Muscle layer of duodenum (tissue), 2 donors: ENCODE data around the gene RSAD2.

Experiments used
- H3K27ac ChIP-seq: one replicate; pipeline ENCODE4 v1.7.0; 2013; ENCODE audit warnings: mild to moderate bottlenecking, low read length
- H3K27me3 ChIP-seq: one replicate; pipeline ENCODE4 v1.7.0; 2013; ENCODE audit warnings: low read depth, mild to moderate bottlenecking, control low read depth, low read length
- H3K36me3 ChIP-seq, 2 donors: one replicate each; pipeline ENCODE4 v1.7.0; 2013; ENCODE audit warnings: low read length in 2 of 2, control low read depth in 1 of 2, mild to moderate bottlenecking in 1 of 2; ENCODE audit not compliant: insufficient read depth in 2 of 2, control insufficient read depth in 1 of 2
- H3K4me1 ChIP-seq, 2 donors: one replicate each; pipeline ENCODE4 v1.7.0; 2013; ENCODE audit warnings: low read length in 2 of 2, mild to moderate bottlenecking in 2 of 2, control low read depth in 1 of 2, moderate library complexity in 1 of 2; ENCODE audit not compliant: insufficient read depth in 2 of 2, control insufficient read depth in 1 of 2
- H3K4me3 ChIP-seq, 2 donors: one replicate each; pipeline ENCODE4 v1.7.0; 2013; ENCODE audit warnings: low read length in 2 of 2, low read depth in 1 of 2, mild to moderate bottlenecking in 1 of 2
- H3K9me3 ChIP-seq, 2 donors: one replicate each; pipeline ENCODE4 v1.7.0; 2013; ENCODE audit warnings: low read length in 2 of 2, control low read depth in 1 of 2, mild to moderate bottlenecking in 1 of 2; ENCODE audit not compliant: control insufficient read depth in 1 of 2
- donor health status: healthy.

RSAD2 gene

GRCh38 chr2:6919901-6920742, 42.5 kb downstream of the RSAD2 start:
- Histone ChIP-seq H3K4me1 (peaks cover 0 to 19% of the 10 kb centered on the region in 2 donors), H3K27me3 (no peaks in the 10 kb centered on the region), H3K36me3 (no peaks in the 10 kb centered on the region), H3K27ac (no peak overlapping the region), H3K9me3 (no peaks in the 10 kb centered on the region), H3K4me3 (no peak overlapping the region)

- Histone ChIP-seq H3K4me3 (no peak overlapping the region), H3K27ac (no peak overlapping the region), H3K4me1 (peaks cover 0 to 19% of the 10 kb centered on the region in 2 donors), H3K36me3 (no peaks in the 10 kb centered on the region), H3K9me3 (no peaks in the 10 kb centered on the region), H3K27me3 (no peaks in the 10 kb centered on the region)
Observed at GRCh38 chr2:6920743-6921064, 43.1 kb downstream of the RSAD2 start.

- no peaks in the 10 kb centered on the region for H3K9me3 ChIP-seq
- H3K27me3 ChIP-seq = no peaks in the 10 kb centered on the region
- H3K36me3 ChIP-seq = no peaks in the 10 kb centered on the region
- no peak overlapping the region for H3K27ac ChIP-seq
- H3K4me3 ChIP-seq = no peak overlapping the region
- H3K4me1 ChIP-seq = peaks cover 0 to 19% of the 10 kb centered on the region in 2 donors
Observed at GRCh38 chr2:6921321-6921922, 43.8 kb downstream of the RSAD2 start.

- Histone ChIP-seq H3K9me3 (no peaks in the 10 kb centered on the region), H3K4me3 (no peak overlapping the region), H3K27me3 (no peaks in the 10 kb centered on the region), H3K4me1 (peaks cover 0 to 20% of the 10 kb centered on the region in 2 donors), H3K27ac (no peak overlapping the region), H3K36me3 (no peaks in the 10 kb centered on the region)
Observed at GRCh38 chr2:6922201-6922656, 44.7 kb downstream of the RSAD2 start.

GRCh38 chr2:6923319-6923718, 45.7 kb downstream of the RSAD2 start:
- no peaks in the 10 kb centered on the region for H3K36me3 ChIP-seq
- H3K27ac ChIP-seq = no peak overlapping the region
- H3K4me1 ChIP-seq = peaks cover 0 to 17% of the 10 kb centered on the region in 2 donors
- H3K9me3 ChIP-seq = no peaks in the 10 kb centered on the region
- no peak overlapping the region for H3K4me3 ChIP-seq
- no peaks in the 10 kb centered on the region for H3K27me3 ChIP-seq

GRCh38 chr2:6924101-6924923, 46.7 kb downstream of the RSAD2 start:
- Histone ChIP-seq H3K27ac (no peak overlapping the region), H3K4me1 (peaks cover 0 to 11% of the 10 kb centered on the region in 2 donors)

GRCh38 chr2:6924924-6925409, 47.4 kb downstream of the RSAD2 start:
- peaks cover 0 to 10% of the 10 kb centered on the region in 2 donors for H3K4me1 ChIP-seq
- no peaks in the 10 kb centered on the region for H3K9me3 ChIP-seq
- H3K27ac ChIP-seq = no peak overlapping the region
- no peaks in the 10 kb centered on the region for H3K36me3 ChIP-seq
- H3K4me3 ChIP-seq = no peak overlapping the region
- H3K27me3 ChIP-seq = no peaks in the 10 kb centered on the region

More at GRCh38 chr2:6924101-6924923, 46.7 kb downstream of the RSAD2 start:
- no peaks in the 10 kb centered on the region for H3K27me3 ChIP-seq
- no peak overlapping the region for H3K4me3 ChIP-seq
- H3K9me3 ChIP-seq = no peaks in the 10 kb centered on the region
- H3K36me3 ChIP-seq = no peaks in the 10 kb centered on the region

GRCh38 chr2:6926071-6926732, 48.6 kb downstream of the RSAD2 start:
- H3K27ac ChIP-seq = no peak overlapping the region
- H3K9me3 ChIP-seq = no peaks in the 10 kb centered on the region
- no peak overlapping the region for H3K4me3 ChIP-seq
- H3K27me3 ChIP-seq = no peaks in the 10 kb centered on the region
- H3K36me3 ChIP-seq = no peaks in the 10 kb centered on the region
- peaks cover 0 to 10% of the 10 kb centered on the region in 2 donors for H3K4me1 ChIP-seq

GRCh38 chr2:6927186-6927585, 49.6 kb downstream of the RSAD2 start:
- no peak overlapping the region for H3K4me3 ChIP-seq
- H3K27ac ChIP-seq = no peak overlapping the region

GRCh38 chr2:6927753-6928152, 50.2 kb downstream of the RSAD2 start:
- Histone ChIP-seq H3K27me3 (no peaks in the 10 kb centered on the region), H3K36me3 (no peaks in the 10 kb centered on the region), H3K4me1 (peaks cover 0 to 10% of the 10 kb centered on the region in 2 donors), H3K27ac (no peak overlapping the region), H3K4me3 (no peak overlapping the region), H3K9me3 (no peaks in the 10 kb centered on the region)

More at GRCh38 chr2:6927186-6927585, 49.6 kb downstream of the RSAD2 start:
- H3K36me3 ChIP-seq = no peaks in the 10 kb centered on the region
- H3K27me3 ChIP-seq = no peaks in the 10 kb centered on the region
- no peaks in the 10 kb centered on the region for H3K9me3 ChIP-seq
- H3K4me1 ChIP-seq = peaks cover 0 to 10% of the 10 kb centered on the region in 2 donors
